GM23338 (cell line): ENCODE results near the gene GPR146. TPM values are rescaled to one million over a fixed set of nuclear protein-coding genes. Genes with fewer than 3 reads are reported as not detected.

Source experiments
- ATAC-seq: fragments of 200-7000 bp; cut with Tn5 transposase; 3 replicates; pipeline ENCODE4 v1.9.1; 2020
- DNase-seq: peaks from one replicate; pipeline ENCODE4 v3.0.0-alpha.2; 2015; ENCODE audit warnings: low spot score
- H2AFZ ChIP-seq: fragments of 200-600 bp; sonication (generic); 2 replicates; pipeline ENCODE4 v1.8.0; 2016; ENCODE audit warnings: antibody characterized with exemption, mild to moderate bottlenecking, moderate library complexity
- H3F3A ChIP-seq: fragments of 200-600 bp; sonication (generic); replicated peaks from 2 replicates; pipeline ENCODE4 v1.8.0; 2017; ENCODE audit warnings: antibody characterized with exemption, mixed run types, low read depth
- H3K27ac ChIP-seq: fragments of 200-600 bp; sonication (generic); 2 replicates; pipeline ENCODE4 v1.6.1; 2016; ENCODE audit warnings: low read depth
- H3K27me3 ChIP-seq: fragments of 200-600 bp; sonication (generic); 2 replicates; pipeline ENCODE4 v1.8.0; 2016; ENCODE audit warnings: mild to moderate bottlenecking, mixed run types, moderate library complexity; ENCODE audit not compliant: insufficient read depth
- H3K36me3 ChIP-seq: fragments of 200-600 bp; sonication (generic); 2 replicates; pipeline ENCODE4 v1.8.0; 2016; ENCODE audit warnings: mild to moderate bottlenecking; ENCODE audit not compliant: insufficient read depth
- H3K4me1 ChIP-seq: fragments of 200-600 bp; sonication (generic); 2 replicates; pipeline ENCODE4 v1.8.0; 2016; ENCODE audit warnings: mild to moderate bottlenecking, moderate library complexity; ENCODE audit not compliant: insufficient read depth
- H3K4me2 ChIP-seq: fragments of 200-600 bp; sonication (generic); 2 replicates; pipeline ENCODE4 v1.7.1; 2017; ENCODE audit warnings: mixed run types
- H3K4me3 ChIP-seq: fragments of 200-600 bp; sonication (generic); 2 replicates; pipeline ENCODE4 v1.6.1; 2016; ENCODE audit warnings: mixed run types
- H3K79me2 ChIP-seq: fragments of 200-600 bp; sonication (generic); replicated peaks from 2 replicates; pipeline ENCODE4 v1.8.0; 2017; ENCODE audit warnings: mild to moderate bottlenecking; ENCODE audit not compliant: insufficient read depth
- H3K9me2 ChIP-seq: fragments of 200-600 bp; sonication (generic); 2 replicates; pipeline ENCODE4 v1.8.0; 2017; ENCODE audit not compliant: insufficient read depth
- H4K20me1 ChIP-seq: fragments of 200-600 bp; sonication (generic); replicated peaks from 2 replicates; pipeline ENCODE4 v1.8.0; 2017; ENCODE audit warnings: mild to moderate bottlenecking; ENCODE audit not compliant: insufficient read depth
- H3K27ac Mint-ChIP-seq: 2 replicates; pipeline ENCODE4 v1.8.0; 2020; ENCODE audit warnings: inconsistent platforms, mild to moderate bottlenecking, moderate library complexity, mixed read lengths
- H3K27me3 Mint-ChIP-seq: 3 replicates; pipeline ENCODE4 v1.8.0; 2022; ENCODE audit warnings: low read depth, mild to moderate bottlenecking, moderate library complexity, mixed read lengths, inconsistent platforms; ENCODE audit not compliant: insufficient read depth, poor library complexity
- H3K36me3 Mint-ChIP-seq: 3 replicates; pipeline ENCODE4 v1.8.0; 2021; ENCODE audit warnings: low read depth, mild to moderate bottlenecking, inconsistent platforms, moderate library complexity, mixed read lengths
- H3K4me1 Mint-ChIP-seq: 3 replicates; pipeline ENCODE4 v1.8.0; 2020; ENCODE audit warnings: mild to moderate bottlenecking, inconsistent platforms, mixed read lengths
- H3K4me3 Mint-ChIP-seq: 3 replicates; pipeline ENCODE4 v1.8.0; 2021; ENCODE audit warnings: moderate library complexity, mild to moderate bottlenecking, inconsistent platforms, mixed read lengths
- H3K9me3 Mint-ChIP-seq: 3 replicates; pipeline ENCODE4 v1.8.0; 2020; ENCODE audit warnings: moderate library complexity, mild to moderate bottlenecking, inconsistent platforms, mixed read lengths
- REST ChIP-seq: IDR thresholded peaks from one replicate; pipeline ENCODE4 v1.6.1; 2018; ENCODE audit warnings: antibody characterized with exemption; ENCODE audit not compliant: unreplicated experiment
- ZNF462 ChIP-seq: fragments of 250-450 bp; sonication (Bioruptor Pico); IDR thresholded peaks from 2 replicates; pipeline ENCODE4 v1.5.0; 2020; ENCODE audit warnings: mild to moderate bottlenecking, moderate library complexity
- polyA plus RNA-seq: library from polyadenylated mRNA; unstranded; fragments of >200 nt; fragmentation: Nextera tagmentation; extraction: Ambion mirVana; gene quantifications from 2 replicates; pipeline ENCODE4 v1.2.1, GENCODE V29; 2016
- total RNA-seq: library from RNA; depleted of rRNA; stranded (reverse); fragments of >200 nt; shearing (Covaris generic); gene quantifications from 2 replicates; pipeline ENCODE4 v1.2.3, GENCODE V29; 2014

The GPR146 gene
- total and polyA plus RNA-seq, 2 experiments from 2014 or later = 0.28 to 0.37 TPM

DNA sequence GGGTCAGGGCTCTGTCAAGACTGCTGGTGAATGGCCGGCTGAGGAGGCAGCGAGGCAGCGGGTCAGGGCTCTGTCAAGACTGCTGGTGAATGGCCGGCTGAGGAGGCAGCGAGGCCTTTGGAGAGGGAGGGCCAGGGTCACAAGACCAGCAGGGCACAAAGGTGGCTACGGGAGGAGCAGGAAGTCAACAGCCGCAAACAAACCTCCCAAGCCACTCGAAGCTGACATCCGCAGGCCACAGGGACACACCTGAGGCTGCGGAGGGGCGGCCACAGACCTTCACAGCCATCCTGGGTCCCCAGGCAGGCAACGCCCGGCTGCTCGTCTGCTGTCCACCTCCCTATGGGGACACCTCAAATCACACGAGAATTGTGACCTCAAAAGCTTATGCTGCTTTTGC, 34.6 kb downstream of the GPR146 start:
- H3K27ac Mint-ChIP-seq = peak overlapping the region; percentile 61; the same call in 1 of the 2 replicates
- Histone ChIP-seq H3K79me2 (peaks cover 8% of the 10 kb centered on the region; the same call in 1 of the 2 replicates), H3F3A (no peaks in the 10 kb centered on the region), H3K27ac (no peak overlapping the region), H3K36me3 (no peaks in the 10 kb centered on the region), H3K27me3 (no peaks in the 10 kb centered on the region), H4K20me1 (no peaks in the 10 kb centered on the region; the same call in 1 of the 2 replicates), H3K4me3 (no peak overlapping the region), H2AFZ (no peak overlapping the region), H3K4me1 (no peaks in the 10 kb centered on the region), H3K4me2 (no peak overlapping the region), H3K9me2 (no peaks in the 10 kb centered on the region)
- H3K36me3 Mint-ChIP-seq = no peaks in the 10 kb centered on the region; the same call in 2 of the 3 replicates
- TF ChIP-seq ZNF462 = no peak
- no peak for TF ChIP-seq REST
- no peak overlapping the region for H3K4me3 Mint-ChIP-seq
- H3K9me3 Mint-ChIP-seq = no peaks in the 10 kb centered on the region
- H3K4me1 Mint-ChIP-seq = peaks cover 5% of the 10 kb centered on the region
- ATAC-seq (no peak), DNase-seq (no peak)
- peaks cover 10% of the 10 kb centered on the region for H3K27me3 Mint-ChIP-seq
